Ecto neural progenitor cell (in vitro differentiated cells): ENCODE data around the gene CCNDBP1.

Experiments
- DNase-seq: peaks from one replicate; pipeline ENCODE4 v3.0.0-alpha.2; 2018; ENCODE audit warnings: low spot score

CCNDBP1 gene

DNA sequence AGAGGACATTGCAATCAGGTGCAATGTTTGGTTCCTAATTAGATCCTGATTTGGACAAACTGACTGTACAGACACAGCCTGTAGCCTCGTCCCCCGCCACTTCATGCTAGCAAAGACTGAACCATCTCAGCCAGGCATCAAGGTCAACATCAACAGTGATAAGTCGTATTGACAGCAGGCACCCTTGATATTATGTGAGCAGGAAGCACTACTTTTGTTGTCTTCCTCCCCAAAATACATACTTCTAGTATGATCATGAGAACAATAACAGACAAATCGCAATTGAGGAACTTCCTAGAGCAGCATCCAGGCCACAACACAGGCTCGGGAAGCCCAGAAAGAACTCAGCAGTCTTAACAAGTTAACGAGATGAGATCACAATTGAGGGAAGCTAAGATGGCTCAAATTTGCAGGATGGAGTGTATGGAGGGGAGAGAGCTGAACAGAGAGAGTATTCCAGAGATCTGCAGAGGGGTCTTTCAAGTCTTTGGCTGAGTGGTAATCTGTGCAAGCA lies 61.1 kb downstream of the CCNDBP1 start:
- DNase-seq, result no peak
